Endothelial cell of umbilical vein (primary cell): ENCODE results near the gene SCAMP5. TPM values are rescaled to one million over a fixed set of nuclear protein-coding genes. Genes with fewer than 3 reads are reported as not detected.

Experiments
- BruUV-seq: library from RNA; stranded (reverse); fragments of 400-500 nt; replicated peaks from 2 replicates; lab custom pipeline; 2021; lab: Mats Ljungman, UMichigan
- CTCF ChIA-PET: fragments of 300-600, 350-600 bp; sonication (Branson Sonifier 250); formaldehyde crosslinking; loops from one replicate; lab custom pipeline; 2021; ENCODE audit warnings: antibody characterized with exemption, inconsistent platforms; lab: Charles Lee
- POLR2A ChIA-PET: fragments of 300-600, 350-600 bp; sonication (Branson Sonifier 250); formaldehyde crosslinking; loops from one replicate; lab custom pipeline; 2021; ENCODE audit warnings: antibody characterized with exemption, inconsistent platforms; lab: Charles Lee
- DNase-seq: peaks from one replicate; pipeline ENCODE4 v3.0.0-alpha.2; 2011; ENCODE audit warnings: low read depth, low spot score
- FAIRE-seq: peaks from 2 replicates; lab custom pipeline; 2011; peaks lifted over from hg19 to GRCh38; lab: Jason Lieb, UNC
- H2AFZ ChIP-seq: 2 replicates; pipeline ENCODE4 v1.6.0; 2012; ENCODE audit warnings: low read depth, low read length, control low read depth, inconsistent platforms
- H3K27ac ChIP-seq: 2 replicates; pipeline ENCODE4 v1.5.1; 2011; ENCODE audit warnings: low read depth, mild to moderate bottlenecking, control low read depth, low read length, moderate library complexity; ENCODE audit not compliant: insufficient read depth
- H3K27me3 ChIP-seq, 2 experiments: 2 replicates each; pipeline versions ENCODE4 v1.6.0 to v1.6.1; 2011; ENCODE audit warnings: low read length in 2 of 2, mixed read lengths in 1 of 2; ENCODE audit not compliant: control insufficient read depth in 2 of 2, insufficient read depth in 2 of 2
- H3K36me3 ChIP-seq, 2 experiments: 2 replicates in 1 of 2; 3 replicates in 1 of 2; pipeline ENCODE4 v1.5.1; 2011; ENCODE audit warnings: low read length in 2 of 2, mild to moderate bottlenecking in 1 of 2, moderate library complexity in 1 of 2; ENCODE audit not compliant: control insufficient read depth in 2 of 2, insufficient read depth in 2 of 2; ENCODE audit errors: extremely low read depth in 1 of 2
- H3K4me1 ChIP-seq: 3 replicates; pipeline ENCODE4 v1.5.1; 2011; ENCODE audit warnings: mild to moderate bottlenecking, low read length; ENCODE audit not compliant: control insufficient read depth, insufficient read depth; ENCODE audit errors: extremely low read depth
- H3K4me2 ChIP-seq: 2 replicates; pipeline ENCODE4 v1.6.1; 2011; ENCODE audit warnings: low read length, control low read depth, mixed read lengths; ENCODE audit not compliant: insufficient read depth
- H3K4me3 ChIP-seq, 3 experiments: fragments of 200-600 bp in 1 of 3; sonication (generic), shearing (Covaris generic) in 1 of 3; replicated peaks in 1 of 3; 2 replicates each; pipeline ENCODE4 v1.5.1; 2011 to 2016; ENCODE audit warnings: control low read depth in 3 of 3, low read length in 3 of 3, mild to moderate bottlenecking in 2 of 3, inconsistent platforms in 1 of 3, low read depth in 1 of 3, moderate library complexity in 1 of 3; ENCODE audit not compliant: insufficient read depth in 1 of 3
- H3K79me2 ChIP-seq: 2 replicates; pipeline ENCODE4 v1.6.0; 2012; ENCODE audit warnings: low read length, inconsistent platforms; ENCODE audit not compliant: control insufficient read depth, insufficient read depth
- H3K9ac ChIP-seq: replicated peaks from 2 replicates; pipeline ENCODE3; 2011; ENCODE audit warnings: low read length, control low read depth; ENCODE audit not compliant: insufficient read depth; ENCODE audit errors: extremely low read depth
- H3K9me1 ChIP-seq: replicated peaks from 3 replicates; pipeline ENCODE4 v1.6.0; 2011; ENCODE audit warnings: mild to moderate bottlenecking, low read length; ENCODE audit not compliant: control insufficient read depth, insufficient read depth; ENCODE audit errors: extremely low read depth
- H3K9me3 ChIP-seq: replicated peaks from 2 replicates; pipeline ENCODE4 v1.5.1; 2012; ENCODE audit warnings: low read length, inconsistent platforms; ENCODE audit not compliant: control insufficient read depth, insufficient read depth
- H4K20me1 ChIP-seq: replicated peaks from 2 replicates; pipeline ENCODE3; 2011; ENCODE audit warnings: mild to moderate bottlenecking, low read length; ENCODE audit not compliant: control insufficient read depth, insufficient read depth; ENCODE audit errors: extremely low read depth
- EZH2 ChIP-seq: IDR thresholded peaks from 2 replicates; pipeline ENCODE4 v1.6.1; 2012; ENCODE audit warnings: borderline replicate concordance, low read depth, mild to moderate bottlenecking, moderate library complexity, low read length, inconsistent platforms; ENCODE audit not compliant: severe bottlenecking
- FOS ChIP-seq: IDR thresholded peaks from 2 replicates; pipeline ENCODE4 v1.6.1; 2011; ENCODE audit warnings: mild to moderate bottlenecking, low read length, moderate library complexity, borderline replicate concordance; ENCODE audit not compliant: insufficient read depth
- GATA2 ChIP-seq: IDR thresholded peaks from 2 replicates; pipeline ENCODE4 v1.7.0; 2011; ENCODE audit warnings: low read depth, mild to moderate bottlenecking, moderate library complexity, mixed read lengths, low read length; ENCODE audit not compliant: insufficient read length, insufficient read depth
- JUN ChIP-seq: IDR thresholded peaks from 2 replicates; pipeline ENCODE4 v1.6.1; 2011; ENCODE audit warnings: borderline replicate concordance, low read depth; ENCODE audit not compliant: insufficient read length, insufficient read depth
- MAX ChIP-seq: IDR thresholded peaks from 2 replicates; pipeline ENCODE4 v1.6.1; 2011; ENCODE audit not compliant: insufficient read depth, insufficient read length
- MYC ChIP-seq: IDR thresholded peaks from one replicate; pipeline ENCODE4 v1.6.1; 2011; ENCODE audit warnings: mild to moderate bottlenecking, low read depth, low read length
- POLR2A ChIP-seq: IDR thresholded peaks from 2 replicates; pipeline ENCODE4 v1.6.1; 2012; ENCODE audit warnings: low read depth, mild to moderate bottlenecking, control low read depth, low read length
- POLR2AphosphoS5 ChIP-seq: IDR thresholded peaks from 2 replicates; pipeline ENCODE4 v1.6.1; 2012; ENCODE audit warnings: low read depth, mild to moderate bottlenecking, control low read depth, low read length, moderate library complexity; ENCODE audit not compliant: insufficient read depth
- dilution Hi-C: fragments of 300-500 bp; cut with MboI; formaldehyde crosslinking; loops from one replicate; pipeline ENCODE4 v1.15.0; 2019; ENCODE audit warnings: low sequenced_read_pairs; ENCODE audit not compliant: extremely low pct_ligation_motif_present
- intact Hi-C: fragments of 100-400 bp; cut with micrococcal nuclease; formaldehyde crosslinking; loops from one replicate; pipeline ENCODE4 v1.10.0; 2022
- polyA plus RNA-seq, 4 experiments: library from polyadenylated mRNA; depleted of rRNA in 3 of 4; stranded (reverse) in 3 of 4; unstranded in 1 of 4; fragments of >200 nt; gene quantifications; 2 replicates each; pipeline versions ENCODE4 v1.2.1 to v1.2.3, GENCODE V29; 2011 to 2012; ENCODE audit warnings: missing spikeins in 1 of 4
- total RNA-seq: library from RNA; stranded (reverse); gene quantifications from 2 replicates; pipeline ENCODE4 v1.2.3, GENCODE V29; 2021
- TF ChIP-seq, protein P1 (sequence below), 2 donors: IDR thresholded peaks; 1 replicate in 1 of 2; 2 replicates in 1 of 2; pipeline ENCODE4 v1.5.1; 2011; ENCODE audit warnings: low read length in 2 of 2, mild to moderate bottlenecking in 2 of 2, moderate library complexity in 2 of 2, control low read depth in 1 of 2, inconsistent platforms in 1 of 2, low read depth in 1 of 2; ENCODE audit not compliant: insufficient read depth in 1 of 2; ENCODE audit errors: extremely low read depth in 1 of 2

SCAMP5 gene
- total and polyA plus RNA-seq, 2 donors (not counting 3 experiments of a cell fraction or from before 2014, with no cell fraction given), result 1.9 to 6.2 TPM

DNA sequence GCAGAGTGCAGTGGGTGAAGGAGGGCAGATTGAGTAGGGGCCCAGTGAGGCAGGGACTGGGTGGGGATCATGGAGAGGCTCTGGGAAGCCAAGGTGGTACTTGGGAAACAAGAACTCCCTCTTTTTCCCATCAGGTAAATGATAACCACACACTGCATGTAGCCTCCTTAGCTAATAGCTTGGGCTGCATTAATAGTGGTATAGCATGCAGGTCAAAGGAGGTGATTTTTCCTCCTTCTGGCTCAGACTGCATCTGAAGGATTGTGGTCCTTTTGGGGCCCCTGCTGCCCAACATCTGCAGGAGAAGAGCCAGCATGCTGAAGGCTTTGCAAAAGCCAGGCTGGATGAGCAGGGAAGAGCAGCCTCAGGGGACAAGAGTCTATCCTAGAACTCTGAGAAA lies 73.4 kb downstream of the SCAMP5 start:
- Histone ChIP-seq H4K20me1 (no peaks in the 10 kb centered on the region), H3K9me3 (no peaks in the 10 kb centered on the region), H3K36me3 (no peaks in the 10 kb centered on the region), H3K27ac (no peak overlapping the region), H3K4me2 (no peak overlapping the region), H3K79me2 (no peaks in the 10 kb centered on the region), H3K4me1 (no peaks in the 10 kb centered on the region), H3K4me3 (no peak overlapping the region), H3K9ac (no peak overlapping the region), H3K9me1 (no peaks in the 10 kb centered on the region), H3K27me3 (no peaks in the 10 kb centered on the region), H2AFZ (no peak overlapping the region)
- DNase-seq (no peak), FAIRE-seq (no peak)
- no TSS peak for BruUV-seq
- POLR2A ChIA-PET, result no interaction called here
- no peak for TF ChIP-seq POLR2A
- TF ChIP-seq FOS, result no peak
- no peak for TF ChIP-seq MAX
- TF ChIP-seq EZH2, result no peak
- no peak for TF ChIP-seq POLR2AphosphoS5
- TF ChIP-seq GATA2, result no peak
- no peak for TF ChIP-seq MYC
- dilution Hi-C loops, result no loop called here
- CTCF ChIA-PET, result no interaction called here
- intact Hi-C loops, result no loop called here

- CTCF ChIA-PET, result no interaction called here
- Histone ChIP-seq H3K4me2 (no peak overlapping the region), H3K9ac (no peak overlapping the region), H3K36me3 (no peaks in the 10 kb centered on the region), H3K79me2 (no peaks in the 10 kb centered on the region), H3K4me1 (no peaks in the 10 kb centered on the region), H4K20me1 (no peaks in the 10 kb centered on the region), H2AFZ (no peak overlapping the region), H3K4me3 (no peak overlapping the region), H3K27ac (no peak overlapping the region), H3K9me1 (no peaks in the 10 kb centered on the region), H3K9me3 (no peaks in the 10 kb centered on the region), H3K27me3 (no peaks in the 10 kb centered on the region)
- POLR2A ChIA-PET, result no interaction called here
- FAIRE-seq (no peak), DNase-seq (no peak)
- intact Hi-C loops (no loop called here), dilution Hi-C loops (no loop called here)
- no TSS peak for BruUV-seq
- TF ChIP-seq EZH2, result no peak
- TF ChIP-seq, protein P1, sequence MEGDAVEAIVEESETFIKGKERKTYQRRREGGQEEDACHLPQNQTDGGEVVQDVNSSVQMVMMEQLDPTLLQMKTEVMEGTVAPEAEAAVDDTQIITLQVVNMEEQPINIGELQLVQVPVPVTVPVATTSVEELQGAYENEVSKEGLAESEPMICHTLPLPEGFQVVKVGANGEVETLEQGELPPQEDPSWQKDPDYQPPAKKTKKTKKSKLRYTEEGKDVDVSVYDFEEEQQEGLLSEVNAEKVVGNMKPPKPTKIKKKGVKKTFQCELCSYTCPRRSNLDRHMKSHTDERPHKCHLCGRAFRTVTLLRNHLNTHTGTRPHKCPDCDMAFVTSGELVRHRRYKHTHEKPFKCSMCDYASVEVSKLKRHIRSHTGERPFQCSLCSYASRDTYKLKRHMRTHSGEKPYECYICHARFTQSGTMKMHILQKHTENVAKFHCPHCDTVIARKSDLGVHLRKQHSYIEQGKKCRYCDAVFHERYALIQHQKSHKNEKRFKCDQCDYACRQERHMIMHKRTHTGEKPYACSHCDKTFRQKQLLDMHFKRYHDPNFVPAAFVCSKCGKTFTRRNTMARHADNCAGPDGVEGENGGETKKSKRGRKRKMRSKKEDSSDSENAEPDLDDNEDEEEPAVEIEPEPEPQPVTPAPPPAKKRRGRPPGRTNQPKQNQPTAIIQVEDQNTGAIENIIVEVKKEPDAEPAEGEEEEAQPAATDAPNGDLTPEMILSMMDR (IDR thresholded peaks at IDR 0.05; ENCODE audit: extremely low read depth in 1 of 2, insufficient read depth in 1 of 2, low read depth in 1 of 2, low read length in 2 of 2), result no peak
- no peak for TF ChIP-seq POLR2A
- TF ChIP-seq POLR2AphosphoS5, result no peak
- TF ChIP-seq FOS, result no peak
- TF ChIP-seq GATA2, result no peak
- no peak for TF ChIP-seq JUN
- no peak for TF ChIP-seq MYC
- TF ChIP-seq MAX, result no peak
Measured at GRCh38 chr15:75069301-75069925, 74.0 kb downstream of the SCAMP5 start.
